ENCODE measurements around the gene CLEC18C. TPM values are rescaled to one million over a fixed set of nuclear protein-coding genes. Genes with fewer than 3 reads are reported as not detected.

The CLEC18C gene
- polyA plus RNA-seq, 1 of the 3 experiments (the other 2 are of a cell fraction) = 0.08 TPM

GRCh38 chr16:70151391-70151790 is 22.2 kb upstream of the CLEC18C start:
- no peak overlapping the region for H3K27ac ChIP-seq (ENCODE audit: low read depth in 2 of 2, low read length in 1 of 2)
- peaks cover 33 to 43% of the 10 kb centered on the region in 2 experiments for H3K36me3 ChIP-seq (replicated peaks in 1 of 2; ENCODE audit: control insufficient read depth in 1 of 2, insufficient read depth in 2 of 2, low read length in 1 of 2)
- no peak for DNase-seq
- no peaks in the 10 kb centered on the region for H3K9me3 ChIP-seq
- H3K4me3 ChIP-seq (ENCODE audit: low read depth in 2 of 2, low read length in 1 of 2) = no peak overlapping the region
- no peaks in the 10 kb centered on the region for H3K27me3 ChIP-seq (ENCODE audit: insufficient read depth)
- H3K79me2 ChIP-seq (ENCODE audit: insufficient read depth) = no peaks in the 10 kb centered on the region
- H2AFZ ChIP-seq (ENCODE audit: low read depth) = no peak overlapping the region
- 97% methylated on average over 2 of the region's 2 CpGs for WGBS (ENCODE audit: low lambda C conversion rate)
- ChIA-PET CTCF (interaction anchor here (1.4 kb wide), 1 partner anchor 101 kb away, joined by 4 read pairs; no protein-coding TSS in a partner anchor), POLR2A (no interaction called here)
- H3K9me2 ChIP-seq = no peaks in the 10 kb centered on the region
- TF ChIP-seq ZBTB33 (IDR thresholded peaks at IDR 0.05; ENCODE audit: borderline replicate concordance, low read depth) (no peak), EZH2phosphoT487 (IDR thresholded peaks at IDR 0.05; ENCODE audit: borderline replicate concordance, low read depth) (no peak)
- H3K4me2 ChIP-seq = no peak overlapping the region
- no peak overlapping the region for H3K9ac ChIP-seq
- no peaks in the 10 kb centered on the region for H3F3A ChIP-seq (replicated peaks; ENCODE audit: insufficient read depth)
- H4K20me1 ChIP-seq (ENCODE audit: insufficient read depth) = no peaks in the 10 kb centered on the region
- H3K4me1 ChIP-seq (ENCODE audit: control insufficient read depth in 1 of 2, insufficient read depth in 2 of 2, low read depth in 1 of 2, low read length in 1 of 2) = no peaks in the 10 kb centered on the region

GRCh38 chr16:70151941-70152509 is 21.6 kb upstream of the CLEC18C start:
- no peaks in the 10 kb centered on the region for H4K20me1 ChIP-seq (ENCODE audit: insufficient read depth)
- no peaks in the 10 kb centered on the region for H3K4me1 ChIP-seq (ENCODE audit: control insufficient read depth in 1 of 2, insufficient read depth in 2 of 2, low read depth in 1 of 2, low read length in 1 of 2)
- no peaks in the 10 kb centered on the region for H3K9me2 ChIP-seq
- no peaks in the 10 kb centered on the region for H3K9me3 ChIP-seq
- no peak overlapping the region for H3K9ac ChIP-seq
- no peaks in the 10 kb centered on the region for H3K79me2 ChIP-seq (ENCODE audit: insufficient read depth)
- no peak for DNase-seq
- no peak overlapping the region for H3K27ac ChIP-seq (ENCODE audit: low read depth in 2 of 2, low read length in 1 of 2)
- H3K27me3 ChIP-seq (ENCODE audit: insufficient read depth) = no peaks in the 10 kb centered on the region
- H3K4me3 ChIP-seq (ENCODE audit: low read depth in 2 of 2, low read length in 1 of 2) = no peak overlapping the region
- no peaks in the 10 kb centered on the region for H3F3A ChIP-seq (replicated peaks; ENCODE audit: insufficient read depth)
- H3K36me3 ChIP-seq (replicated peaks in 1 of 2; ENCODE audit: control insufficient read depth in 1 of 2, insufficient read depth in 2 of 2, low read length in 1 of 2) = peaks cover 39 to 48% of the 10 kb centered on the region in 2 experiments
- WGBS (ENCODE audit: low lambda C conversion rate) = 86% methylated on average over 17 of the region's 17 CpGs
- no peak overlapping the region for H2AFZ ChIP-seq (ENCODE audit: low read depth)
- POLR2A ChIA-PET = no interaction called here
- CTCF ChIA-PET = interaction anchor here (0.8 to 1.3 kb wide), 2 partner anchors 13 to 100 kb away, joined by 3 to 9 read pairs; no protein-coding TSS in a partner anchor
- H3K4me2 ChIP-seq = no peak overlapping the region
- no peak for TF ChIP-seq GATA2 (CRISPR knock-in tag; IDR thresholded peaks at IDR 0.05)
- no peak for TF ChIP-seq MEF2A (IDR thresholded peaks at IDR 0.05; ENCODE audit: borderline replicate concordance, low read depth)
- TF ChIP-seq PBX3 (IDR thresholded peaks at IDR 0.05) = no peak
- no peak for TF ChIP-seq TAF1 (IDR thresholded peaks at IDR 0.05; ENCODE audit: borderline replicate concordance, low read depth, low read length)
- no peak for TF ChIP-seq CHD2 (IDR thresholded peaks at IDR 0.05; ENCODE audit: low read length, partially characterized antibody)
- TF ChIP-seq SIN3A (IDR thresholded peaks at IDR 0.05; ENCODE audit: borderline replicate concordance, low read depth, low read length) = no peak
- no peak for TF ChIP-seq GABPA (IDR thresholded peaks at IDR 0.05; ENCODE audit: low read depth)
- TF ChIP-seq RFX5 (IDR thresholded peaks at IDR 0.05; ENCODE audit: low read length) = no peak
- no peak for TF ChIP-seq JUND (IDR thresholded peaks at IDR 0.05)
- no peak for TF ChIP-seq RXRA (IDR thresholded peaks at IDR 0.05; ENCODE audit: borderline replicate concordance, low read depth)
- no peak for TF ChIP-seq RAD21 (IDR thresholded peaks at IDR 0.05; ENCODE audit: low read length)
- TF ChIP-seq USF2 (IDR thresholded peaks at IDR 0.05; ENCODE audit: borderline replicate concordance, low read depth, low read length) = no peak
- no peak for TF ChIP-seq FOSL2 (IDR thresholded peaks at IDR 0.05; ENCODE audit: borderline replicate concordance, low read depth)
- no peak for TF ChIP-seq REST (IDR thresholded peaks at IDR 0.05; ENCODE audit: low read depth, low read length)
- no peak for TF ChIP-seq IRF3 (IDR thresholded peaks at IDR 0.05; ENCODE audit: low read depth, low read length)

Data from SK-N-SH (cell line).